GM13977 (cell line): Measurements from ENCODE around the gene CHAF1A.

Experiments
- DNase-seq: peaks from one replicate; pipeline ENCODE4 v3.0.0; 2012; ENCODE audit warnings: low spot score
- CTCF ChIP-seq: IDR thresholded peaks from 2 replicates; pipeline ENCODE4 v1.5.1; 2012; ENCODE audit warnings: mild to moderate bottlenecking, control low read depth; ENCODE audit not compliant: insufficient read depth; ENCODE audit errors: extremely low read depth, missing control alignments
- in situ Hi-C: fragments of 300-500 bp; cut with MboI; formaldehyde crosslinking; loops from one replicate; pipeline ENCODE4 v1.12.0; 2022; ENCODE audit warnings: low sequenced_read_pairs, low pct_unique_long_range_greater_than_20kb, mixed read lengths, inconsistent platforms; ENCODE audit not compliant: unreplicated experiment

The CHAF1A gene

GRCh38 chr19:4362831-4363545 lies 39.5 kb upstream of the CHAF1A start:
- TF ChIP-seq CTCF, result no peak
- DNase-seq, result no peak
- in situ Hi-C loops, result no loop called here

- in situ Hi-C loops, result no loop called here
- DNase-seq, result no peak
- TF ChIP-seq CTCF, result no peak
Observed at GRCh38 chr19:4363571-4364304, 38.7 kb upstream of the CHAF1A start.

- in situ Hi-C loops, result no loop called here
- TF ChIP-seq CTCF, result no peak
- no peak for DNase-seq
Observed at GRCh38 chr19:4365341-4365740, 37.1 kb upstream of the CHAF1A start.

- in situ Hi-C loops, result no loop called here
- TF ChIP-seq CTCF, result no peak
- DNase-seq, result no peak
Observed at GRCh38 chr19:4365791-4366665, 36.4 kb upstream of the CHAF1A start.

DNA sequence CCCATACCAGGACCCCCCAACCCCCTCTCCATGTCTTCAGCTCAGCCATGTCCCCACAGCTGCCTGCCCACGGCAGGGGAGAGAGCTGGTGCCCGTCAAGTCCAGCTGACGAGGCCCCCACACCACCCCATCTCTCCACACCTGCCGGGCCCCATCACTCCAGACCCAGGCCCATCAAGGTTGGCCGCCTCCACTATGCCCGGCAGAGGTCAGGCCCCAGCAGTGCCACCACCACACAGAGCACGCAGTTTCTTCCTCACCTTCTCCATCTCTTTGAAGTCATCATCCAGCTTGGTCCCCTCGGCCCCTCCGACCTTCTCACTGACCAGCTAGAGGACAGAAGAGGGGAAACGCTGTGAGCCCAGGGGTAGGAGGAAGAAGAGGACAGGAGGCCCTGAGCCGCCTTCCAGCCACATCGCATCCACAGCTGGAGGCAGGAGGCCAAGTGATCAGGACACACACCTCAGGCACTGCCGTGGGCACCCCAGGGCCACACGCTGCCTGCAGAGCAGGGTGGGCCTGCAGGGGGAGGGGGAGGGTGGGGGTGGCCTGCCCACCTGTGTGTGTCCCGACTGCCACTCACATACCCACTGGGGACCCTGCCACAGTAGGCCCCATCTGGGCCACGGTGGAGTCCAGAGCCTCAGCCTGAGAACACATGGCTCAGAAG lies 35.6 kb upstream of the CHAF1A start:
- in situ Hi-C loops, result no loop called here
- TF ChIP-seq CTCF, result no peak
- no peak for DNase-seq

DNA sequence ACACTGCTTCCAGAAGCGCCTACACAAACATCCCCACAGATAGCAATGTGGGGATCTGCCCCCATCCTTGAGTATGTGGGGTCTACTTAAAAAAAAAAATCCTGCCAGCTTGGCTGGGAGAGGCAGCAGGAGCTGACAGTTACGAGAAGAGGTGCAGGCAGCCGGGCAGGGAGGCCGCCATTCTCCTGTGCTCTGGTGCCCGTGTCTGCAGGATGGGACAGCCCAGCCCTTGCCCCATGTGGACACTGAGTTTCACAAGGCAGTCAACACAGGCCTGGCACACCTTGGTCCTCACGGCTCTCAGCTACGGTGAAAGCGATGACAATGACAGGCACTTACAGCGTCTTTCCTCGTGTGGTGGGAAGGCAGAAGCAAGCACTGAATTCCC lies 35.1 kb upstream of the CHAF1A start:
- in situ Hi-C loops, result no loop called here
- DNase-seq, result no peak

More for the DNA sequence above, 35.1 kb upstream of the CHAF1A start:
- no peak for TF ChIP-seq CTCF
